Measurements from ENCODE around the gene PPA2. TPM values are rescaled to one million over a fixed set of nuclear protein-coding genes. Genes with fewer than 3 reads are reported as not detected.

The PPA2 gene
- 72.0 TPM for total RNA-seq

- Histone ChIP-seq H3K4me1 (ENCODE audit: control insufficient read depth in 3 of 3, insufficient read depth in 3 of 3, low read length in 3 of 3) (peaks cover 16 to 26% (median 22%) of the 10 kb centered on the region in 3 donors), H3K27me3 (ENCODE audit: control insufficient read depth in 3 of 3, insufficient read depth in 3 of 3, low read length in 3 of 3) (no peaks in the 10 kb centered on the region)
Observed at GRCh38 chr4:105473324-105474098, at the start of gene PPA2. Gene PPA2, minus strand, starts transcription at chr4:105474062. Its CDS starts 12 bp downstream, at chr4:105474050.

DNA sequence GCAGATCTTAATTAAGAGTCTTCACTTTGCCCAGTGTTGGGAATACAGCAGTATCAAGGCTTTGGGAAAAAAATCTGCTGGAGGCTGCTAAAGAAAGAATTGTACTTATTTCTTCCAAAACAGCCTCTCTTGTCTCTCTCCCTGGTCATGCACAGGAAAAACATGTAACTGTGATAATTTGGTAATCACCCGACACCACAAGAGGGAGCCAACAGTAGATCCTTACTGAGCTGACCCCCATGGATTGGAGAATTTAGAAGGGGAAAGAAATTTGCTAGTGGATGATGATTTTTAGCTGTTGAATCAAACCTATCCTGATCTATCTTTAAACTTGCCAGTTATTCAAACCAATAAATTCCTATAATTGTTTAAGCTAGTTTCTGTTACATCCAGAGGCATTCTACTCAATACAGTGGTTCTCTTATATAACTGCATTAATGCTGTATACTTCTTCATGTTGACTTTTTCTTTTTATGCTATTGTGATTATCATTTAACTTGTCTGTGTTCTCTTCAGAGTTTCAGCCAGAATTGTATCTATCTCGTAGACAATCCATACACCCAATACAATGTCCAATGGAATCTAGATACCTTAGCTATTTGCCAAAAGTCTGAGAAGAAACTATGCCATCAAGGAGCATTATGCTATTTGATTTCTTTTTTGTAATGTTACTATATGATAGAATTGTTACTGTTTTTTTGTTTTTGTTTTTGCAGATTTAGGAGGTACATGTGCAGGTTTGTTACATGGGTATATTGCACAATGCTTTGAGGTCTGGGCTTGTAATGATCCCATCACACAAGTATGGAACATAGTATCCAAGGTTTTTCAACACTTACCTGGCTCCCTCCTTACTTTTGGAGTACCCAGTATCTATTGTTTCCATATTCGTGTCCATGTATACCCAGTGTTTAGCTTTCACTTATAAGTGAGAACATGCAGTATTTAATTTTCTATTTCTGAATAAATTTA is 47.2 kb upstream of the PPA2 start:
- Histone ChIP-seq H3K9ac (ENCODE audit: low read depth in 1 of 3, low read length in 3 of 3) (no peak overlapping the region), H3K9me3 (ENCODE audit: control insufficient read depth in 3 of 3, low read length in 3 of 3) (no peaks in the 10 kb centered on the region), H3K4me1 (ENCODE audit: control insufficient read depth in 3 of 3, insufficient read depth in 3 of 3, low read length in 3 of 3) (no peaks in the 10 kb centered on the region), H3K4me3 (ENCODE audit: low read length in 3 of 3) (no peak overlapping the region), H3K27me3 (ENCODE audit: control insufficient read depth in 3 of 3, insufficient read depth in 3 of 3, low read length in 3 of 3) (no peaks in the 10 kb centered on the region), H3K27ac (ENCODE audit: low read depth, low read length) (no peak overlapping the region), H3K36me3 (ENCODE audit: control insufficient read depth in 3 of 3, insufficient read depth in 3 of 3, low read length in 3 of 3) (no peaks in the 10 kb centered on the region)

More at GRCh38 chr4:105473324-105474098, at the start of gene PPA2:
- Histone ChIP-seq H3K36me3 (ENCODE audit: control insufficient read depth in 3 of 3, insufficient read depth in 3 of 3, low read length in 3 of 3) (no peaks in the 10 kb centered on the region), H3K27ac (ENCODE audit: low read depth, low read length) (peak within 1 kb of the TSS; percentile 96), H3K4me3 (ENCODE audit: low read length in 3 of 3) (peak within 1 kb of the TSS; percentile 80 to 92 (median 86)), H3K9me3 (ENCODE audit: control insufficient read depth in 3 of 3, low read length in 3 of 3) (no peaks in the 10 kb centered on the region), H3K9ac (ENCODE audit: low read depth in 1 of 3, low read length in 3 of 3) (peak within 1 kb of the TSS; percentile 94 to 95 (median 95))

DNA sequence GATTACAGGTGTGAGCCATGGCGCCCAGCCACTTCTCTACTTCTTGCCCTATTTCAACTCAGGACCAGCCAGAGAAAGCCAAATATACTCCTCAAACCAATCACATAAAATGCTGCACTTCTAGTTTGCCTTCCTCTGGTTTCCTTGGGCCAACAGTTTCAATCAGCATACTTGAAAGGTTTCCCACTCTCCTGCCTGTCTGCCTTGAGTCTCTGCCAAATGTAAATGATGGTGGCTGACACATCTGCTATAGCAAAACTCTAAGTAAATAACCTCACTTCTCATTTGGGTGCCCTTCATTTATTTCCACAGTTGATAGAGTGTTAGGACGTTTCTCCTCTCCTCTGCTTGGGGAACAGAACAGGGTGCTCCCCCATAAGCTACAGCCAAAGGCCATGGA is 36.4 kb upstream of the PPA2 start:
- Histone ChIP-seq H3K27ac (ENCODE audit: low read depth, low read length) (no peak overlapping the region), H3K9ac (ENCODE audit: low read depth in 1 of 3, low read length in 3 of 3) (no peak overlapping the region)

DNA sequence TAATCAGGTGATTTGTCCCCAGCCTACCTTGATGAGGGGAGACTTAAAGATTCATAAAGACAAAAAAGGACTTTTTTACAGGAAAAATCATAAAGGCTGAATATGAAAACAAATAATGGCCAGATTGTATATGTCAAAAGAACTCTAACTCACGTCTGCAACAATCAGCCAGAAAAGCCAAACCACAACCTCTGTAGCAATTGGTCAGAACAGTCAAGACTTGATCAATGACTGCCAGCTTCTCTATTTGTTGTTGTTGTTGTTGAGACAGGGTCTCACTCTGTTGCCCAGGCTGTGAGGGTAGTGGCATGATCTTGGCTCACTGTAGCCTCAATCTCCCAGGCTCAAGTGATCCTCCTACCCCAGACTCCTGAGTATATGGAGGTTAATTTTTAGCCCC is 35.9 kb upstream of the PPA2 start:
- Histone ChIP-seq H3K36me3 (ENCODE audit: control insufficient read depth in 3 of 3, insufficient read depth in 3 of 3, low read length in 3 of 3) (no peaks in the 10 kb centered on the region), H3K9ac (ENCODE audit: low read depth in 1 of 3, low read length in 3 of 3) (no peak overlapping the region), H3K4me3 (ENCODE audit: low read length in 3 of 3) (no peak overlapping the region), H3K9me3 (ENCODE audit: control insufficient read depth in 3 of 3, low read length in 3 of 3) (peaks cover 0 to 2% (median 0%) of the 10 kb centered on the region in 3 donors), H3K27ac (ENCODE audit: low read depth, low read length) (no peak overlapping the region), H3K27me3 (ENCODE audit: control insufficient read depth in 3 of 3, insufficient read depth in 3 of 3, low read length in 3 of 3) (no peaks in the 10 kb centered on the region), H3K4me1 (ENCODE audit: control insufficient read depth in 3 of 3, insufficient read depth in 3 of 3, low read length in 3 of 3) (no peaks in the 10 kb centered on the region)

More for the DNA sequence above, 36.4 kb upstream of the PPA2 start:
- H3K36me3 ChIP-seq (ENCODE audit: control insufficient read depth in 3 of 3, insufficient read depth in 3 of 3, low read length in 3 of 3): no peaks in the 10 kb centered on the region
- no peaks in the 10 kb centered on the region for H3K4me1 ChIP-seq (ENCODE audit: control insufficient read depth in 3 of 3, insufficient read depth in 3 of 3, low read length in 3 of 3)
- no peak overlapping the region for H3K4me3 ChIP-seq (ENCODE audit: low read length in 3 of 3)
- H3K9me3 ChIP-seq (ENCODE audit: control insufficient read depth in 3 of 3, low read length in 3 of 3): peaks cover 0 to 2% (median 0%) of the 10 kb centered on the region in 3 donors
- no peaks in the 10 kb centered on the region for H3K27me3 ChIP-seq (ENCODE audit: control insufficient read depth in 3 of 3, insufficient read depth in 3 of 3, low read length in 3 of 3)

DNA sequence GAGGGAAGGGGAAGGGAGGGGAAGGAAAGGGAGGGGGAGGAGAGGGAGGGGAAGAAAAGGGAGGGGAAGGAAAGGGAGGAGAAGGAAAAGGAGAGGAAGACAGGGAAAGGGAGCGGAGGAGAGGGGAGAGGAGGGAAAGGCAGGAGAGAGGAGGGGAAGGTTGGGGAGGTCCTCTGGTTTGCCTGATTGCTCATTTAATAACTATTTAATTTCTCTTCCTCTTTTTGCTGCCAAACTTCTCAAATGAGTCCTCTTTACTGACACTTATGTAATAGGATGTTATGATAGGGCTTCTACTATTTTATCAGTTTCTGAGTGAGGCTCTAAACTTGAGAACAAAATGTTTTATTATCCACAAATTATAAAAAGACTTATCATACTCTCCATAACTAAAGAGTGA is 35.4 kb upstream of the PPA2 start:
- Histone ChIP-seq H3K9me3 (ENCODE audit: control insufficient read depth in 3 of 3, low read length in 3 of 3) (peaks cover 0 to 2% (median 0%) of the 10 kb centered on the region in 3 donors), H3K4me3 (ENCODE audit: low read length in 3 of 3) (no peak overlapping the region), H3K27ac (ENCODE audit: low read depth, low read length) (no peak overlapping the region), H3K27me3 (ENCODE audit: control insufficient read depth in 3 of 3, insufficient read depth in 3 of 3, low read length in 3 of 3) (no peaks in the 10 kb centered on the region), H3K9ac (ENCODE audit: low read depth in 1 of 3, low read length in 3 of 3) (no peak overlapping the region), H3K4me1 (ENCODE audit: control insufficient read depth in 3 of 3, insufficient read depth in 3 of 3, low read length in 3 of 3) (no peaks in the 10 kb centered on the region), H3K36me3 (ENCODE audit: control insufficient read depth in 3 of 3, insufficient read depth in 3 of 3, low read length in 3 of 3) (no peaks in the 10 kb centered on the region)

DNA sequence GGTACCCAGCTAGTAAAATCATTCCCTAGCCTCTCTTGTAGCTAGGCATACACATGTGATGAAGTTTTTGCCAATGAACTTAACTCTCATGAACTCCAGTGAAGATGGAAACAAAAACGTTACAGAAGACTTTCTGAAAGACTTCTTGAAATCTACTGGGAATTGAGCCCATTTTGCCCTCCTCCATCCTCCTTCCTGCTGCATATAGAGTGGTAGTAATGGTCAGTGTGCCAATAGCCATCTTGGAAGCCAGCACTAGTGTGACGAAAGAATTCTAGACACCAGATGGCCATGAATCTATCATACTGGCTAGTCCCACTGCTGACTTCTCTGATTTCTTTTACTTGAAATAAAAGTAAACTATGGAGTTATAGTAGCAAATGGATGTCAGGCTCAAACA is 30.9 kb upstream of the PPA2 start:
- H3K27ac ChIP-seq (ENCODE audit: low read depth, low read length): no peak overlapping the region
- no peaks in the 10 kb centered on the region for H3K9me3 ChIP-seq (ENCODE audit: control insufficient read depth in 3 of 3, low read length in 3 of 3)
- H3K27me3 ChIP-seq (ENCODE audit: control insufficient read depth in 3 of 3, insufficient read depth in 3 of 3, low read length in 3 of 3): no peaks in the 10 kb centered on the region
- no peaks in the 10 kb centered on the region for H3K36me3 ChIP-seq (ENCODE audit: control insufficient read depth in 3 of 3, insufficient read depth in 3 of 3, low read length in 3 of 3)
- no peak overlapping the region for H3K4me3 ChIP-seq (ENCODE audit: low read length in 3 of 3)
- H3K4me1 ChIP-seq (ENCODE audit: control insufficient read depth in 3 of 3, insufficient read depth in 3 of 3, low read length in 3 of 3): no peaks in the 10 kb centered on the region
- H3K9ac ChIP-seq (ENCODE audit: low read depth in 1 of 3, low read length in 3 of 3): no peak overlapping the region

GRCh38 chr4:105503484-105503883 is 29.6 kb upstream of the PPA2 start:
- Histone ChIP-seq H3K4me1 (ENCODE audit: control insufficient read depth in 3 of 3, insufficient read depth in 3 of 3, low read length in 3 of 3) (no peaks in the 10 kb centered on the region), H3K9me3 (ENCODE audit: control insufficient read depth in 3 of 3, low read length in 3 of 3) (no peaks in the 10 kb centered on the region), H3K27me3 (ENCODE audit: control insufficient read depth in 3 of 3, insufficient read depth in 3 of 3, low read length in 3 of 3) (no peaks in the 10 kb centered on the region), H3K36me3 (ENCODE audit: control insufficient read depth in 3 of 3, insufficient read depth in 3 of 3, low read length in 3 of 3) (no peaks in the 10 kb centered on the region), H3K4me3 (ENCODE audit: low read length in 3 of 3) (no peak overlapping the region), H3K9ac (ENCODE audit: low read depth in 1 of 3, low read length in 3 of 3) (no peak overlapping the region), H3K27ac (ENCODE audit: low read depth, low read length) (no peak overlapping the region)

DNA sequence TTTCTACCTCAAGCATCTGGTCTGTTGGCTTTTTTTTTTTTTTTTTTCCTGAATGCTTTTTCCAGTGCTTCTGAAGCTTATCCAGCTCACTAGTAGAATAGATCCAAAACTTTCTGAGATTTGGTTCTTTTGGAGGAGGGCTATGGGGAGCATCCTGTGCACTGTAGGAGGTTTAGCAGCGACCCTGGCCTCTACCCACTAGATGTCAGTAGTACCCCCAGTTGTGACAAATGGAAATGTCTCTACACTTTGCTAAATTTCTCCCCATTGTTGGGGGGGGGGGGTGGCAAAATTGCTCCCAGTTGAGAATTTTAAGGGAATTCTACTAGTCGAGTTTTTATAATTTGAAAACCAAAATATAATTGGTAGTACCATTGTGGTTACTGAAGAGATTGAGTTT is 23.0 kb upstream of the PPA2 start:
- no peak overlapping the region for H3K4me3 ChIP-seq (ENCODE audit: low read length in 3 of 3)
- H3K9me3 ChIP-seq (ENCODE audit: control insufficient read depth in 3 of 3, low read length in 3 of 3): no peaks in the 10 kb centered on the region
- no peaks in the 10 kb centered on the region for H3K27me3 ChIP-seq (ENCODE audit: control insufficient read depth in 3 of 3, insufficient read depth in 3 of 3, low read length in 3 of 3)
- no peaks in the 10 kb centered on the region for H3K36me3 ChIP-seq (ENCODE audit: control insufficient read depth in 3 of 3, insufficient read depth in 3 of 3, low read length in 3 of 3)
- no peaks in the 10 kb centered on the region for H3K4me1 ChIP-seq (ENCODE audit: control insufficient read depth in 3 of 3, insufficient read depth in 3 of 3, low read length in 3 of 3)
- no peak overlapping the region for H3K9ac ChIP-seq (ENCODE audit: low read depth in 1 of 3, low read length in 3 of 3)
- no peak overlapping the region for H3K27ac ChIP-seq (ENCODE audit: low read depth, low read length)

GRCh38 chr4:105495667-105496066 is 21.8 kb upstream of the PPA2 start:
- no peaks in the 10 kb centered on the region for H3K36me3 ChIP-seq (ENCODE audit: control insufficient read depth in 3 of 3, insufficient read depth in 3 of 3, low read length in 3 of 3)
- H3K4me3 ChIP-seq (ENCODE audit: low read length in 3 of 3): no peak overlapping the region
- H3K9ac ChIP-seq (ENCODE audit: low read depth in 1 of 3, low read length in 3 of 3): no peak overlapping the region
- no peaks in the 10 kb centered on the region for H3K4me1 ChIP-seq (ENCODE audit: control insufficient read depth in 3 of 3, insufficient read depth in 3 of 3, low read length in 3 of 3)
- no peaks in the 10 kb centered on the region for H3K9me3 ChIP-seq (ENCODE audit: control insufficient read depth in 3 of 3, low read length in 3 of 3)
- no peak overlapping the region for H3K27ac ChIP-seq (ENCODE audit: low read depth, low read length)
- H3K27me3 ChIP-seq (ENCODE audit: control insufficient read depth in 3 of 3, insufficient read depth in 3 of 3, low read length in 3 of 3): no peaks in the 10 kb centered on the region

DNA sequence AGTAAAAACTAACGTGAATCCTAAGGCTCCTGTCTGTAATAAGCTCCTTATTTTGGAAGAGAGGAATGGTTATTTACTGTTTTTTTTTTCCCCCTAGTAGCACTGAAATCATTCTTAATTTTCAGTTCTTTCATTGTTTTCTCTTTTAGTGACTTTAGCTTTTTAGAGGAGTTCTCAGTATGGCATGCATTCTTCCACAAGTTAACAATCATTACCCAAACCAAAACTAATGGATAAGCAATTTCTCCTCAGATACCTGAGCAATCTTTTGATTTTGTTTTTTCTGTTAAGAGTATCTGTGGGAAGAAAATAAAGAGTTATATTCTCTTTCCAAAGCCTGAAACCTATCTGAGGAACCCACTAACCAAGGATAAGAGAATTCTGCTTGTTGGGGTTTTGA is 16.7 kb upstream of the PPA2 start:
- H3K9ac ChIP-seq (ENCODE audit: low read depth in 1 of 3, low read length in 3 of 3): no peak overlapping the region
- no peaks in the 10 kb centered on the region for H3K9me3 ChIP-seq (ENCODE audit: control insufficient read depth in 3 of 3, low read length in 3 of 3)
- no peak overlapping the region for H3K4me3 ChIP-seq (ENCODE audit: low read length in 3 of 3)
- no peak overlapping the region for H3K27ac ChIP-seq (ENCODE audit: low read depth, low read length)
- no peaks in the 10 kb centered on the region for H3K27me3 ChIP-seq (ENCODE audit: control insufficient read depth in 3 of 3, insufficient read depth in 3 of 3, low read length in 3 of 3)
- H3K4me1 ChIP-seq (ENCODE audit: control insufficient read depth in 3 of 3, insufficient read depth in 3 of 3, low read length in 3 of 3): no peaks in the 10 kb centered on the region
- H3K36me3 ChIP-seq (ENCODE audit: control insufficient read depth in 3 of 3, insufficient read depth in 3 of 3, low read length in 3 of 3): no peaks in the 10 kb centered on the region
